ENCODE measurements around the gene GOLGA8R.
A peak's percentile ranks its signal among the peaks of the same experiment; 100 is the strongest.
"Not testable (repeated sequence)": the region's sequence is repeated elsewhere in the genome, so short reads cannot be mapped to it uniquely, and the experiment has no call there.

GOLGA8R gene

GRCh38 chr15:30414160-30414559 lies at the start of gene GOLGA8R:
TSS of gene GOLGA8R (minus strand) at chr15:30414260. CDS start at chr15:30414162, 98 bp downstream.
- not testable (repeated sequence) for DNase-seq

GRCh38 chr15:30463849-30464248 lies 49.8 kb upstream of the GOLGA8R start:
- not testable (repeated sequence) for DNase-seq

GRCh38 chr15:30462176-30462575 lies 48.1 kb upstream of the GOLGA8R start:
- not testable (repeated sequence) for DNase-seq

- not testable (repeated sequence) for DNase-seq
Observed at GRCh38 chr15:30452702-30453101, 38.6 kb upstream of the GOLGA8R start.

- not testable (repeated sequence) for DNase-seq
Observed at GRCh38 chr15:30438348-30438747, 24.3 kb upstream of the GOLGA8R start.

GRCh38 chr15:30435878-30436277 lies 21.8 kb upstream of the GOLGA8R start:
- DNase-seq, result not testable (repeated sequence)

- DNase-seq, result not testable (repeated sequence)
Observed at GRCh38 chr15:30420723-30421122, 6.7 kb upstream of the GOLGA8R start.

GRCh38 chr15:30407636-30408035 lies 6.4 kb downstream of the GOLGA8R start:
- DNase-seq, result not testable (repeated sequence)

- DNase-seq, result peak; percentile 78 to 83
Observed at GRCh38 chr15:30398988-30399387, 15.1 kb downstream of the GOLGA8R start.

GRCh38 chr15:30393664-30393991 lies 20.4 kb downstream of the GOLGA8R start:
- not testable (repeated sequence) for DNase-seq

- DNase-seq, result not testable (repeated sequence)
Observed at GRCh38 chr15:30392766-30393663, 21.0 kb downstream of the GOLGA8R start, which contains the start of gene CHRFAM7A. TSS of gene CHRFAM7A (minus strand) at chr15:30393540. CDS start at chr15:30383351, 10,189 bp downstream.

- DNase-seq, result not testable (repeated sequence)
Observed at GRCh38 chr15:30386318-30386887, 27.7 kb downstream of the GOLGA8R start.

GRCh38 chr15:30377082-30377413 lies 37.0 kb downstream of the GOLGA8R start:
- DNase-seq, result not testable (repeated sequence)

- DNase-seq, result not testable (repeated sequence)
Observed at GRCh38 chr15:30376375-30377081, 37.5 kb downstream of the GOLGA8R start.

- DNase-seq, result not testable (repeated sequence)
Observed at GRCh38 chr15:30375872-30376271, 38.2 kb downstream of the GOLGA8R start.

GRCh38 chr15:30374862-30375261 lies 39.2 kb downstream of the GOLGA8R start:
- DNase-seq, result not testable (repeated sequence)

- DNase-seq, result not testable (repeated sequence)
Observed at GRCh38 chr15:30368271-30368670, 45.8 kb downstream of the GOLGA8R start.

- DNase-seq, result not testable (repeated sequence)
Observed at GRCh38 chr15:30367246-30367645, 46.8 kb downstream of the GOLGA8R start.

- not testable (repeated sequence) for DNase-seq
Observed at GRCh38 chr15:30361404-30361803, 52.7 kb downstream of the GOLGA8R start.

GRCh38 chr15:30360990-30361389 lies 53.1 kb downstream of the GOLGA8R start:
- DNase-seq, result not testable (repeated sequence)

- DNase-seq, result not testable (repeated sequence)
Observed at GRCh38 chr15:30355043-30355442, 59.0 kb downstream of the GOLGA8R start.
